Astrocyte (in vitro differentiated cells and primary cell): ENCODE measurements around the gene CISH. TPM values are rescaled to one million over a fixed set of nuclear protein-coding genes. Genes with fewer than 3 reads are reported as not detected.

ENCODE experiments used
- DNase-seq: peaks from one replicate; pipeline ENCODE4 v3.0.0-alpha.2; 2010; ENCODE audit warnings: low read depth
- FAIRE-seq: peaks from 2 replicates; lab custom pipeline; 2011; peaks lifted over from hg19 to GRCh38; lab: Jason Lieb, UNC
- H2AFZ ChIP-seq: 2 replicates; pipeline ENCODE4 v1.6.0; 2012; ENCODE audit warnings: low read depth, low read length, inconsistent platforms
- H3K27ac ChIP-seq: 2 replicates; pipeline ENCODE4 v1.5.1; 2011; ENCODE audit warnings: low read depth, low read length, inconsistent platforms
- H3K27me3 ChIP-seq: 2 replicates; pipeline ENCODE4 v1.6.0; 2011; ENCODE audit warnings: low read length, inconsistent platforms; ENCODE audit not compliant: insufficient read depth
- H3K36me3 ChIP-seq: 2 replicates; pipeline ENCODE4 v1.5.1; 2011; ENCODE audit warnings: low read length, inconsistent platforms; ENCODE audit not compliant: insufficient read depth
- H3K4me1 ChIP-seq: 2 replicates; pipeline ENCODE4 v1.5.1; 2011; ENCODE audit warnings: low read length, inconsistent platforms; ENCODE audit not compliant: insufficient read depth
- H3K4me2 ChIP-seq: 2 replicates; pipeline ENCODE4 v1.6.0; 2012; ENCODE audit warnings: low read length, inconsistent platforms
- H3K4me3 ChIP-seq: 2 replicates; pipeline ENCODE4 v1.5.1; 2011; ENCODE audit warnings: low read depth, mild to moderate bottlenecking, low read length, inconsistent platforms; ENCODE audit not compliant: insufficient read depth
- H3K79me2 ChIP-seq: 2 replicates; pipeline ENCODE4 v1.6.0; 2012; ENCODE audit warnings: mild to moderate bottlenecking, low read length, inconsistent platforms; ENCODE audit not compliant: insufficient read depth
- H3K9ac ChIP-seq: 2 replicates; pipeline ENCODE4 v1.6.0; 2012; ENCODE audit warnings: mild to moderate bottlenecking, low read length, inconsistent platforms
- H3K9me3 ChIP-seq: 2 replicates; pipeline ENCODE4 v1.5.1; 2012; ENCODE audit warnings: low read depth, mild to moderate bottlenecking, low read length, inconsistent platforms; ENCODE audit not compliant: insufficient read depth
- H4K20me1 ChIP-seq: 2 replicates; pipeline ENCODE4 v1.6.0; 2012; ENCODE audit warnings: low read length, inconsistent platforms; ENCODE audit not compliant: insufficient read depth
- H3K27ac Mint-ChIP-seq: one replicate; pipeline ENCODE4 v1.8.0; 2021; ENCODE audit warnings: mild to moderate bottlenecking, mixed read lengths; ENCODE audit not compliant: unreplicated experiment
- H3K27me3 Mint-ChIP-seq: one replicate; pipeline ENCODE4 v1.8.0; 2021; ENCODE audit warnings: low read depth, mixed read lengths; ENCODE audit not compliant: unreplicated experiment
- H3K36me3 Mint-ChIP-seq: one replicate; pipeline ENCODE4 v1.8.0; 2021; ENCODE audit warnings: low read depth, mixed read lengths; ENCODE audit not compliant: unreplicated experiment
- H3K4me1 Mint-ChIP-seq: one replicate; pipeline ENCODE4 v1.8.0; 2021; ENCODE audit warnings: low read depth, mixed read lengths; ENCODE audit not compliant: unreplicated experiment
- H3K4me3 Mint-ChIP-seq: one replicate; pipeline ENCODE4 v1.8.0; 2021; ENCODE audit warnings: mild to moderate bottlenecking, moderate library complexity, mixed read lengths; ENCODE audit not compliant: unreplicated experiment
- H3K9me3 Mint-ChIP-seq: one replicate; pipeline ENCODE4 v1.8.0; 2021; ENCODE audit warnings: mild to moderate bottlenecking, mixed read lengths; ENCODE audit not compliant: unreplicated experiment
- EZH2 ChIP-seq: IDR thresholded peaks from 2 replicates; pipeline ENCODE4 v1.6.1; 2012; ENCODE audit warnings: mild to moderate bottlenecking, low read length, inconsistent platforms; ENCODE audit not compliant: insufficient read depth
- total RNA-seq: library from RNA; stranded (reverse); gene quantifications from 2 replicates; pipeline ENCODE4 v1.2.1, GENCODE V29; 2021
- TF ChIP-seq, protein P1 (sequence below): IDR thresholded peaks from 2 replicates; pipeline ENCODE4 v1.5.1; 2011; ENCODE audit warnings: low read depth, mild to moderate bottlenecking, inconsistent platforms, low read length, moderate library complexity; ENCODE audit not compliant: insufficient read depth

The CISH gene
- total RNA-seq, 1 donor from 2014 or later, result 1.2 TPM

DNA sequence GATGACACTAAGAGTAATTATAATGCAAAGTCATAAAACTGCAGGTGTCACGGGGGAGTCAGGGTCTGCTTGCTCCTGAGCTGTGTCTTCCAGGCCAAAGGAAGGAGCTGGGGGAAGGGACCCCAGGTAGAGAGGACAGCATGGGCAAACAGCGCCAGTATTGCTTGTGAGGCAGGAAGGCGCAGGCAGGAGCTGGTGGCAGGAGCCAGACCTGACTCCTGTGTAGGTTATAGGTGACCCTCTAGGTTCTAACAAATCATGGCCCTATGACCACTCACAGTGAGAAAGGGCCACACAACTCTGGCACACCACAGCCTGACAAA lies 1.9 kb downstream of the CISH start:
- H3K27me3 Mint-ChIP-seq, result peaks cover 64% of the 10 kb centered on the region
- Histone ChIP-seq H2AFZ (no peak overlapping the region), H3K4me1 (peaks cover 13% of the 10 kb centered on the region), H3K79me2 (no peaks in the 10 kb centered on the region), H3K4me3 (no peak overlapping the region), H3K9ac (no peak overlapping the region), H3K27ac (no peak overlapping the region), H3K4me2 (no peak overlapping the region), H3K36me3 (no peaks in the 10 kb centered on the region), H4K20me1 (peaks cover 4% of the 10 kb centered on the region), H3K9me3 (no peaks in the 10 kb centered on the region), H3K27me3 (no peaks in the 10 kb centered on the region)
- H3K36me3 Mint-ChIP-seq, result peaks cover 3% of the 10 kb centered on the region
- FAIRE-seq (no peak), DNase-seq (no peak)
- H3K4me1 Mint-ChIP-seq, result peaks cover 2% of the 10 kb centered on the region
- H3K9me3 Mint-ChIP-seq, result no peaks in the 10 kb centered on the region
- no peak overlapping the region for H3K27ac Mint-ChIP-seq
- peak overlapping the region; percentile 15 for H3K4me3 Mint-ChIP-seq
- no peak for TF ChIP-seq EZH2
- TF ChIP-seq, protein P1, sequence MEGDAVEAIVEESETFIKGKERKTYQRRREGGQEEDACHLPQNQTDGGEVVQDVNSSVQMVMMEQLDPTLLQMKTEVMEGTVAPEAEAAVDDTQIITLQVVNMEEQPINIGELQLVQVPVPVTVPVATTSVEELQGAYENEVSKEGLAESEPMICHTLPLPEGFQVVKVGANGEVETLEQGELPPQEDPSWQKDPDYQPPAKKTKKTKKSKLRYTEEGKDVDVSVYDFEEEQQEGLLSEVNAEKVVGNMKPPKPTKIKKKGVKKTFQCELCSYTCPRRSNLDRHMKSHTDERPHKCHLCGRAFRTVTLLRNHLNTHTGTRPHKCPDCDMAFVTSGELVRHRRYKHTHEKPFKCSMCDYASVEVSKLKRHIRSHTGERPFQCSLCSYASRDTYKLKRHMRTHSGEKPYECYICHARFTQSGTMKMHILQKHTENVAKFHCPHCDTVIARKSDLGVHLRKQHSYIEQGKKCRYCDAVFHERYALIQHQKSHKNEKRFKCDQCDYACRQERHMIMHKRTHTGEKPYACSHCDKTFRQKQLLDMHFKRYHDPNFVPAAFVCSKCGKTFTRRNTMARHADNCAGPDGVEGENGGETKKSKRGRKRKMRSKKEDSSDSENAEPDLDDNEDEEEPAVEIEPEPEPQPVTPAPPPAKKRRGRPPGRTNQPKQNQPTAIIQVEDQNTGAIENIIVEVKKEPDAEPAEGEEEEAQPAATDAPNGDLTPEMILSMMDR, result no peak

DNA sequence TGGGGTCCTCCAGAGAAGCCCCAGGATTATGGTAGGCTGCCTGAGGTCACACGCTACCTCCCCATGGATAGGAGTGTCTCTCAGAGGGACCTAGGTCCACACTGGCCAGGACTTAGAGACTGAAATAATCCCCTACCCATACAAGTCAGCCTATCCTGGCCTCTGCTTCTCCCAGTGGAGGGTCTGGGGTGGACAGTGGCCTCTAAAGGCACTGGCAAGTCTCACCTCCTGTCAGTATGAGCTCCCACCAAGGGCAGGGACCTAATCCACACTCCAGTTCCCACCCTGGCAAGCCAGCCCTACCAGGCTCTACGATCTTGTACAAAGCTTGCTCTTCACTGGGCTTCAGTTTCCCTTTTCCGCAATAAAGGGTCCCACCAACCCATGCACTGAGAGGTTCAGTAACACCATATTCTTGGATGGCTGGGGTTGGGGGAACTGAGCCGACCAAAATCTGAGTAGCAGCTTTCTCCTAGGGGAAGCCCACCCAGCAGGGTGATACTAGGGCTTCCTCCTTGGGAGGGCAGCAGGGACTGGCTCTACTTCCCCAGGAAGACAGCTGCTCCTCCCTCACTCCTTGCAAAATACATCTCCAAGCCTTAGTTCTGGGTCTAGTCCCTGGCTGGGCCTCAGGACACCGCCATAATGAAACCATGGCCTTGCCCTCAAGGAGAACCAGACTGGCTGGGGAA lies 2.4 kb downstream of the CISH start:
- Histone ChIP-seq H3K4me1 (peaks cover 13% of the 10 kb centered on the region), H3K4me3 (no peak overlapping the region), H3K79me2 (no peaks in the 10 kb centered on the region), H3K9me3 (no peaks in the 10 kb centered on the region), H3K9ac (no peak overlapping the region), H3K4me2 (no peak overlapping the region), H4K20me1 (peaks cover 4% of the 10 kb centered on the region), H3K27ac (no peak overlapping the region), H3K27me3 (no peaks in the 10 kb centered on the region), H3K36me3 (no peaks in the 10 kb centered on the region), H2AFZ (no peak overlapping the region)
- FAIRE-seq (no peak), DNase-seq (no peak)
- no peak for TF ChIP-seq EZH2
- TF ChIP-seq, protein P1, result no peak
- H3K4me1 Mint-ChIP-seq, result peaks cover 2% of the 10 kb centered on the region
- H3K4me3 Mint-ChIP-seq, result peak overlapping the region; percentile 15
- peaks cover 3% of the 10 kb centered on the region for H3K36me3 Mint-ChIP-seq
- no peaks in the 10 kb centered on the region for H3K9me3 Mint-ChIP-seq
- H3K27ac Mint-ChIP-seq, result no peak overlapping the region
- H3K27me3 Mint-ChIP-seq, result peaks cover 66% of the 10 kb centered on the region

DNA sequence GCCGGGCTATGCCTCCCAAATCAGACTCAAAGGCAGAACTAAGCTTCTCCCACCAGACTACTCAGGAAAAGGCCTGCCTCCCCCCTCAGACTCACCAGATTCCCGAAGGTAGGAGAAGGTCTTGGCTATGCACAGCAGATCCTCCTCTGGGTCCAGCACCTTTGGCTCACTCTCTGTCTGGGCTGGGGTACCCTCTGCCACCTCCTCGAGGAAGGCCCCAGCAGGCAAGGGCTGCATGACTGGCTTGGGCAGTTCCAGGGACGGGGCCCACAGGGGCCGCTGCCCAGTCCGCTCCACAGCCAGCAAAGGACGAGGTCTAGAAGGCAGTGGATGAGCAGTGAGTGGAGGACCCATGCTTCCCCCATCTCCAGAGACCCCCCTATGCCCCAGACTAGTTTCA lies 3.3 kb downstream of the CISH start:
- H3K27me3 ChIP-seq, result no peaks in the 10 kb centered on the region
- H3K27ac Mint-ChIP-seq, result no peak overlapping the region
- no peak overlapping the region for H3K4me2 ChIP-seq
- H3K4me1 Mint-ChIP-seq, result peaks cover 2% of the 10 kb centered on the region
- no peak overlapping the region for H3K27ac ChIP-seq
- H3K9me3 ChIP-seq, result no peaks in the 10 kb centered on the region
- H3K79me2 ChIP-seq, result no peaks in the 10 kb centered on the region
- no peaks in the 10 kb centered on the region for H3K9me3 Mint-ChIP-seq
- H3K4me3 ChIP-seq, result no peak overlapping the region
- TF ChIP-seq, protein P1, result no peak
- no peak for TF ChIP-seq EZH2
- H3K27me3 Mint-ChIP-seq, result peaks cover 67% of the 10 kb centered on the region
- H3K9ac ChIP-seq, result no peak overlapping the region
- H3K36me3 Mint-ChIP-seq, result peaks cover 3% of the 10 kb centered on the region
- H2AFZ ChIP-seq, result no peak overlapping the region
- H3K4me1 ChIP-seq, result peaks cover 13% of the 10 kb centered on the region
- no peaks in the 10 kb centered on the region for H3K36me3 ChIP-seq
- FAIRE-seq, result no peak
- no peak for DNase-seq
- H3K4me3 Mint-ChIP-seq, result no peak overlapping the region
- peaks cover 4% of the 10 kb centered on the region for H4K20me1 ChIP-seq
